GM12873 (cell line): ENCODE data around the gene CREB3L1.

Source experiments
- CTCF ChIP-seq: IDR thresholded peaks from 2 replicates; pipeline ENCODE4 v1.5.1; 2012; ENCODE audit warnings: low read depth, mild to moderate bottlenecking, moderate library complexity, low read length, control low read depth; ENCODE audit not compliant: insufficient read depth; ENCODE audit errors: missing control alignments

The CREB3L1 gene

GRCh38 chr11:46345131-46345597 is 67.7 kb downstream of the CREB3L1 start:
- TF ChIP-seq CTCF, result no peak

- TF ChIP-seq CTCF, result no peak
Measured at GRCh38 chr11:46345881-46346484, 68.5 kb downstream of the CREB3L1 start.

- TF ChIP-seq CTCF, result peak; percentile 69
Measured at GRCh38 chr11:46346886-46347636, 69.6 kb downstream of the CREB3L1 start, which contains the start of gene DGKZ. Gene DGKZ, plus strand, starts transcription at chr11:46347463. Its CDS starts 197 bp downstream, at chr11:46347660.

GRCh38 chr11:46347637-46348311 is 70.3 kb downstream of the CREB3L1 start:
- no peak for TF ChIP-seq CTCF

GRCh38 chr11:46348566-46349401 is 71.3 kb downstream of the CREB3L1 start:
- no peak for TF ChIP-seq CTCF

GRCh38 chr11:46350695-46351094 is 73.2 kb downstream of the CREB3L1 start:
- no peak for TF ChIP-seq CTCF
